ENCODE data around the gene PATL1.

The PATL1 gene

GRCh38 chr11:59614277-59615119 lies 54.3 kb downstream of the PATL1 start:
- no peak for ATAC-seq

GRCh38 chr11:59611570-59612565 lies 57.0 kb downstream of the PATL1 start:
- no peak for TF ChIP-seq SNAI2 (CRISPR knock-in tag; IDR thresholded peaks at IDR 0.05)
- no peak for TF ChIP-seq TSHZ2 (CRISPR knock-in tag; IDR thresholded peaks at IDR 0.05)
- TF ChIP-seq ARNTL (CRISPR knock-in tag; IDR thresholded peaks at IDR 0.05; ENCODE audit: borderline replicate concordance, low read depth), result no peak
- ATAC-seq, result no peak

More at GRCh38 chr11:59614277-59615119, 54.3 kb downstream of the PATL1 start:
- TF ChIP-seq SNAI2 (CRISPR knock-in tag; IDR thresholded peaks at IDR 0.05) (no peak), PATZ1 (CRISPR knock-in tag; IDR thresholded peaks at IDR 0.05; ENCODE audit: borderline replicate concordance) (no peak), TCF4 (CRISPR knock-in tag; IDR thresholded peaks at IDR 0.05; ENCODE audit: borderline replicate concordance) (no peak), ZNF8 (CRISPR knock-in tag; IDR thresholded peaks at IDR 0.05) (no peak), ZNF70 (CRISPR knock-in tag; IDR thresholded peaks at IDR 0.05) (no peak), TOX (CRISPR knock-in tag; IDR thresholded peaks at IDR 0.05; ENCODE audit: borderline replicate concordance) (no peak), TSHZ2 (CRISPR knock-in tag; IDR thresholded peaks at IDR 0.05) (no peak), ESRRG (CRISPR knock-in tag; IDR thresholded peaks at IDR 0.05) (no peak), CREB5 (CRISPR knock-in tag; IDR thresholded peaks at IDR 0.05; ENCODE audit: low read depth) (no peak), GLIS3 (CRISPR knock-in tag; IDR thresholded peaks at IDR 0.05) (no peak), ARNTL (CRISPR knock-in tag; IDR thresholded peaks at IDR 0.05; ENCODE audit: borderline replicate concordance, low read depth) (no peak), ZNF565 (CRISPR knock-in tag; conservative IDR thresholded peaks at IDR 0.05; ENCODE audit: low read depth) (no peak), ISL1 (CRISPR knock-in tag; IDR thresholded peaks at IDR 0.05) (no peak), ZFP30 (CRISPR knock-in tag; IDR thresholded peaks at IDR 0.05) (no peak), OSR1 (CRISPR knock-in tag; IDR thresholded peaks at IDR 0.05) (no peak)
- TF ChIP-seq, protein P1, sequence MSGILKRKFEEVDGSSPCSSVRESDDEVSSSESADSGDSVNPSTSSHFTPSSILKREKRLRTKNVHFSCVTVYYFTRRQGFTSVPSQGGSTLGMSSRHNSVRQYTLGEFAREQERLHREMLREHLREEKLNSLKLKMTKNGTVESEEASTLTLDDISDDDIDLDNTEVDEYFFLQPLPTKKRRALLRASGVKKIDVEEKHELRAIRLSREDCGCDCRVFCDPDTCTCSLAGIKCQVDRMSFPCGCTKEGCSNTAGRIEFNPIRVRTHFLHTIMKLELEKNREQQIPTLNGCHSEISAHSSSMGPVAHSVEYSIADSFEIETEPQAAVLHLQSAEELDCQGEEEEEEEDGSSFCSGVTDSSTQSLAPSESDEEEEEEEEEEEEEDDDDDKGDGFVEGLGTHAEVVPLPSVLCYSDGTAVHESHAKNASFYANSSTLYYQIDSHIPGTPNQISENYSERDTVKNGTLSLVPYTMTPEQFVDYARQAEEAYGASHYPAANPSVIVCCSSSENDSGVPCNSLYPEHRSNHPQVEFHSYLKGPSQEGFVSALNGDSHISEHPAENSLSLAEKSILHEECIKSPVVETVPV (CRISPR knock-in tag; IDR thresholded peaks at IDR 0.05), result no peak
